ENCODE measurements around the gene GNPTG.

GNPTG gene

GRCh38 chr16:1371054-1371978 lies 19.6 kb downstream of the GNPTG start:
- DNase-seq (ENCODE audit: low read depth): no peak

GRCh38 chr16:1372292-1372950 lies 20.7 kb downstream of the GNPTG start:
- DNase-seq (ENCODE audit: low read depth): no peak

- DNase-seq (ENCODE audit: low read depth): no peak
These were observed 22.9 kb downstream of the GNPTG start for GRCh38 chr16:1374418-1375297.

DNA sequence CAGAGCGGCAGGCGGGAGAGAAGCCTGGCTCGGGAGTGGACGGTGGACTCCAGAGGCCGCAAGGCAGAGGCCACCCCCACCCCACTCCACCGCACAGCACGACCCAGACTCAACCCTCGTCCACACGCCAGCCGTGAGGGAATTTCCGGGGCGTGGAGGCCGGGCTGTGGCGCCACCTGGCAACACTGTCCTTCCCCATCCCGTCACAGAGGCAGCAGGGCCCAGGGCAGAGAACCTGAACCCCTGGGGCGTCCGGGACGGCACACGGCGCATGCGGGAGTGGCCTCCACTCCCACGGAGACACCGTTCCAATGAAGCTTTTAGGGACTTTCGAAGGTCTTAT lies 23.5 kb downstream of the GNPTG start:
- no peak for DNase-seq (ENCODE audit: low read depth)

- DNase-seq (ENCODE audit: low read depth): no peak
These were observed 24.1 kb downstream of the GNPTG start for GRCh38 chr16:1375741-1376410.

DNA sequence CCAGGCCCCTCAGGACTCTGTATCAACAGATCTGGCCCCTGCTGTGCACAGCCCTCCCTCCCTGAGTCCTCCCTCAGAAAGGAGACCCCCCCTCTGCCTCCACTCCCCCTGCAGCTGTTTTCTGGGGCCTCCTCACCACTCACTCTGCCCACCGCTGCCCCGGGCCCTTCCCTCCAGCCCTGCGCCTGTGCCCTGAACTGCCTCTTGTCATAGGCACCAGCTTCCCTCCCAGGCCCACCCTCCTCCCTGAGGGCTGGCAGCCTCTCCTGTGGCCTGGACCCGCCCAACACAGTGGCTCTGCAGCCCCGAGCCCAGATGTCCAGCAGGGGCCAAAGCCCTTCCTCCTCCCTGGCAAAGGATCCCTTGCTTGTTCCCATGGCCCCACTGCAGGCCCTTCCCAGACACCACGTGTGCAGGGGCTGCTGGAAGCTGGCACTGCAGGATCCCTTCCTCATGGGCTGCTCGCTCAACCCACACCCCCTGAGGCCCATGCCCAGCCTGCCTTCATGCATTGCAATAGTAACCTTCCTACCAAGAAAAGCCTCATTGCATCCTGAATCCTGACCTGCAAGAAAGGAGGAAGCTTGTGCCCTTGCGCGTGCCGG lies 25.8 kb downstream of the GNPTG start:
- no peak for DNase-seq (ENCODE audit: low read depth)

- no peak for DNase-seq (ENCODE audit: low read depth)
These were observed 26.5 kb downstream of the GNPTG start for GRCh38 chr16:1378087-1378803.

- peak; percentile 18 for DNase-seq (ENCODE audit: low read depth)
These were observed 27.1 kb downstream of the GNPTG start for GRCh38 chr16:1378804-1379303.

GRCh38 chr16:1379304-1380076 lies 27.8 kb downstream of the GNPTG start:
- no peak for DNase-seq (ENCODE audit: low read depth)

DNA sequence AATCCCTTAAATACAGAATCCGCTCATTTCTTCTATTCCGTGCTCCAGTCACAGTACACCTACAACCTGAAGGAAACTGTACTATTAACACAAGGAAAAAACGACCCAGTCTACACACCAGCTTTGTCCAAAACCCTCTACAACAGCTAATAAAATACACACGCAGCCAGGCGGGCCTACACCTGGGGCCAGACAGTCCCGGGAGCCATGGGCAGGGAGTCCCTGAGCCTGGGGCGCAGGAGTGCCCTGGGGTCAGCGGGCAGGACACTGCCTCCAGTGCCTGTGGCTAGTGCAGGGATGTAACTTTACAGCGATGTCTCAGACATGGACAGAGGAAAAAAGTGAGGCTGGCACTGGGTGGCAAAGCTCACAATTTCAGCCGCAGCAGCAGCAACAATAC lies 28.5 kb downstream of the GNPTG start:
- DNase-seq (ENCODE audit: low read depth): no peak

DNA sequence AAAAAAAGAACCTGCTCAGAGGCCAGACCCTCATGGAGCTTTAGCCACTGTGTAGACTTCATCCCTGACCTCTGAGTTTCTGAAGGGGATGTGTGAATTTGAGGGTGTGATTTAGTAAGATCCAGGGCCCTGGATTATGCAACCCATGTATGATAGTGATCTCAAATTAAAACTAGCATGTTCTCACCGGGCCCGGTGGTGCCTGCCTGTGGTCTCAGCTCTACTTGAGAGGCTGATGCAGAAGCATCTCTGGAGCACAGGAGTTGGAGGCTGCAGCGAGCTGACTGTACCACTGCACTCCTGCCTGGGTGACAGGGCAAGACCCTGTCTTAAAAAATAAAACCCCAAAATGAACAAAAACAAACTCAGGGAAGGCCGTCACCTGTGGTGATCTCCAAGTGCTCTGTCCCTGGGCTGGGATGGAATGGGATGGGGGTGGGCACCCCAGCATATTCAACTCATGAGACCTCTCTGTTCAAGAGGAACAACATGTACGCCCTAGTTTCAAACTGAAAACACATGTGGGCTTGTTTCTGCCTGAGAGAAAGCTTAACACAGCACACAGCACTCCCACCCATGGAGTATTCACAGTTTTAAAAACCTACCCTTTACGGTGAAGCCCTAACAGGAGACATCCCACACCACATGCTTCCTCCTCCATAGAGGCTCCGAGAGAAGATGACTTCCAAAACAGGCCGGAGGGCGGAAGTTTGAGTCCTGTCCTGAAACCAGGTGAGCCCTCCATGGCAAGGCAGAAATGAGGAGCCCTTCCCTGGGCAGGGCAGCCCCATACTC lies 30.1 kb downstream of the GNPTG start:
- no peak for DNase-seq (ENCODE audit: low read depth)

- DNase-seq (ENCODE audit: low read depth): no peak
These were observed 31.8 kb downstream of the GNPTG start for GRCh38 chr16:1383556-1383955.

DNA sequence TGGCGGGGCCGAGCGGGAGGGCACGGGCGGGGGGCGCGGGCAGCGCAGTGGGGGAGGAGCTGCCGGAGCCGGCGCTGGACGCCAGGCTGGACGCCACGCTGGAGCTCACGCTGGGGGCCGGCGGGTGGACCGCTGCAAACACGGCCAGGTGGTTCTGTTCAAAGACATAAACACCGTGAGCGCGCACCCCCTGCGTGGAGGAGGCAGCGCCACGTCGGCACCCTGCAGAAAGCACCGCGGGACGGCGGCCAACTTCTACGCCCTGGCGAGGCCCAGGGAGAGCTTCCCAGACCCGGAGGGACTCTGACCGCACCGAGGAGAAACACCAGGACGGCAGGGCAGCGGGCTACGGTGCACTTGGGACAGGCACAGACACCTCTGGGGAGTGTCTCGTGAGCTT lies 33.5 kb downstream of the GNPTG start:
- DNase-seq (ENCODE audit: low read depth): no peak

DNA sequence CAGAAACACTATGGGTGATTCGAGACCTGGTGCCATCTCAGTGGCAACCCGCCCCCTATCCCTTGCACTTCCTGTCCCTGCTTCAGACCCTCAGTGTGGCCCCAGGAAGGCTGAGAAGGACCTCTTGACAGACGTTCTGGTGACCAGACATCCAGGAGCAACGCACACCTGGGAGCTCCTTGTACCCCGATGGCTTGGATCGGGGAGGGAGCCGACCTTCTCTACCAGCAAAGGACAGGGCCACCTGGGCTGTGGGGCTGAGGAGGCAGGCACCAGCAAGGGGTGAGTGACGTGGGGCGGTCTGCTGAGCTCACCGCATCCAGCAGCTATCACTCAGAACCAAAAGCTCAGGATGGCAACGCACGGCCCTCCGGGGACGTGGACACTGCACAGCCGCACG lies 35.6 kb downstream of the GNPTG start:
- DNase-seq (ENCODE audit: low read depth): no peak

DNA sequence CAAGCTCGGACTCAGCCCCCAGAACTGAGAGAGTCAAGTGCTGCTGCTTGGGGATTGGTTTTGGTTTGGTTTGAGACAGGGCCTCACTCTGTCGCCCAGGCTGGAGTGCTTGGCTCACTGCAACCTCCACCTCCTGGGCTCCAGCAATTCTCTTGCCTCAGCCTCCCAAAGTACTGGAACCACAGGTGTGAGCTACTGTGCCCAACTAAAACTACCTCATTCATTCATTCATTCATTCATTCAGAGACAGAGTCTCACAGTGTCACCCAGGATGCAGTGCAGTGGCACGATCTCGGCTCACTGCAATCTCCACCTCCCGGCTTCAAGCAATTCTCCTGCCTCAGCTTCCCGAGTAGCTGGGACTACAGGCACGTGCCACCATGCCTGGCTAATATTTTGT lies 38.0 kb downstream of the GNPTG start:
- no peak for DNase-seq (ENCODE audit: low read depth)

GRCh38 chr16:1390239-1390779 lies 38.6 kb downstream of the GNPTG start:
- DNase-seq (ENCODE audit: low read depth): no peak

DNA sequence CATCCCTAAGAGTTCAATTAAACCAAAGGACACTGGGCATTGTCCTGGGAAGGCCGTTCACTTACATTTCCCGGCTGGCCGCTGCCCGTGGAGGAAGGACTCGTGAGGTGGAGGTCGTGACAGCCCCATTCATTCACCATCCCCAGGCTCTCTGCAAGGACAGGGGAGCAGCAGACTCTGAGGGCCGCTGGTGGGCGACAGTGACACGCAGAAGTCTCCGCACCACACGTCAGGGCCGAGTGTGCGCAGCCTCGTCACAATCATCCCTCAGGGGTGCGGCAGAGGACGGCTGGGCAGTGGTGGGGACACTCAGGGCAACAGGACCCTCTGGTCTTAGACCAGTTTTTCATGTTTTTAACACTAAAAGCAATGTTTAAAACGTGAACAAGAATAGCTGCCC lies 41.1 kb downstream of the GNPTG start:
- no peak for DNase-seq (ENCODE audit: low read depth)

DNA sequence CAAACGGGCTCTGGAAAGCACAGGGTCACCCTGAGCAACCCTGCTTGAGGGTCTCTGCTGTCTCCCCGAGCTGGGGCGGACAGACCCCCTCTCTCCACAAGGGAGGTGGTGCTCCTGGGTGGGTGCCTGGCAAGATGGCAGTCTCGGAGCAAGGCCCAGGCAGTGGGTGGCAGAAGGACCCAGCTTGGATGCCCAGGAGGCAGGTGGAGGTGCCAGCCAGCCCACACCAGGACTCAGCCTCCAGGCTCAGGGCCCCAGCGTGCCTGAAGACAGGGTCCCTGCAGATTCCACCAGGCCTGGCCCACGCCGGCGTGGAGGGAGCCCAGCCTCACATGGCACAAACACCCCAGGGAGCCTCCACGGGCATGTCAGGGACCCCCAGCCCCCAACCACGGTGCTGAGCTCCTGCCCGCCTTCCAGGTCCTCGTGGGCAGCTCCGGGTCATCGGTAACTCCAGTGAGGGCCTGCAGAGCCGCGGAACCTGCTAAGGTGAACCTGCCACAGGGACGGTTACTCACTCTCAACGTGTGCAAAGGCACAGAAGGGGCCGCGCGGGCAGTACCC lies 42.0 kb downstream of the GNPTG start:
- DNase-seq (ENCODE audit: low read depth): no peak
